ENCODE results near the gene MAML2.

Gene MAML2

GRCh38 chr11:96324912-96325311 is 18.1 kb downstream of the MAML2 start:
- no peak overlapping the region for H3K4me3 ChIP-seq (ENCODE audit: low read length)
- DNase-seq (ENCODE audit: low read depth): peak; percentile 90
- TF ChIP-seq, protein P1, sequence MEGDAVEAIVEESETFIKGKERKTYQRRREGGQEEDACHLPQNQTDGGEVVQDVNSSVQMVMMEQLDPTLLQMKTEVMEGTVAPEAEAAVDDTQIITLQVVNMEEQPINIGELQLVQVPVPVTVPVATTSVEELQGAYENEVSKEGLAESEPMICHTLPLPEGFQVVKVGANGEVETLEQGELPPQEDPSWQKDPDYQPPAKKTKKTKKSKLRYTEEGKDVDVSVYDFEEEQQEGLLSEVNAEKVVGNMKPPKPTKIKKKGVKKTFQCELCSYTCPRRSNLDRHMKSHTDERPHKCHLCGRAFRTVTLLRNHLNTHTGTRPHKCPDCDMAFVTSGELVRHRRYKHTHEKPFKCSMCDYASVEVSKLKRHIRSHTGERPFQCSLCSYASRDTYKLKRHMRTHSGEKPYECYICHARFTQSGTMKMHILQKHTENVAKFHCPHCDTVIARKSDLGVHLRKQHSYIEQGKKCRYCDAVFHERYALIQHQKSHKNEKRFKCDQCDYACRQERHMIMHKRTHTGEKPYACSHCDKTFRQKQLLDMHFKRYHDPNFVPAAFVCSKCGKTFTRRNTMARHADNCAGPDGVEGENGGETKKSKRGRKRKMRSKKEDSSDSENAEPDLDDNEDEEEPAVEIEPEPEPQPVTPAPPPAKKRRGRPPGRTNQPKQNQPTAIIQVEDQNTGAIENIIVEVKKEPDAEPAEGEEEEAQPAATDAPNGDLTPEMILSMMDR (conservative IDR thresholded peaks at IDR 0.05; ENCODE audit: low read length): no peak; the same call in 1 of the 2 replicates

GRCh38 chr11:96323642-96323985 is 19.4 kb downstream of the MAML2 start:
- TF ChIP-seq, protein P1 (conservative IDR thresholded peaks at IDR 0.05; ENCODE audit: low read length): no peak
- H3K4me3 ChIP-seq (ENCODE audit: low read length): no peak overlapping the region
- no peak for DNase-seq (ENCODE audit: low read depth)

- H3K4me3 ChIP-seq (ENCODE audit: low read length): no peak overlapping the region
- TF ChIP-seq, protein P1 (conservative IDR thresholded peaks at IDR 0.05; ENCODE audit: low read length): no peak
- DNase-seq (ENCODE audit: low read depth): no peak
Observed at GRCh38 chr11:96322775-96323641, 20.0 kb downstream of the MAML2 start.

- DNase-seq (ENCODE audit: low read depth): no peak
- no peak overlapping the region for H3K4me3 ChIP-seq (ENCODE audit: low read length)
- TF ChIP-seq, protein P1 (conservative IDR thresholded peaks at IDR 0.05; ENCODE audit: low read length): no peak
Observed at GRCh38 chr11:96321091-96321490, 21.9 kb downstream of the MAML2 start.

DNA sequence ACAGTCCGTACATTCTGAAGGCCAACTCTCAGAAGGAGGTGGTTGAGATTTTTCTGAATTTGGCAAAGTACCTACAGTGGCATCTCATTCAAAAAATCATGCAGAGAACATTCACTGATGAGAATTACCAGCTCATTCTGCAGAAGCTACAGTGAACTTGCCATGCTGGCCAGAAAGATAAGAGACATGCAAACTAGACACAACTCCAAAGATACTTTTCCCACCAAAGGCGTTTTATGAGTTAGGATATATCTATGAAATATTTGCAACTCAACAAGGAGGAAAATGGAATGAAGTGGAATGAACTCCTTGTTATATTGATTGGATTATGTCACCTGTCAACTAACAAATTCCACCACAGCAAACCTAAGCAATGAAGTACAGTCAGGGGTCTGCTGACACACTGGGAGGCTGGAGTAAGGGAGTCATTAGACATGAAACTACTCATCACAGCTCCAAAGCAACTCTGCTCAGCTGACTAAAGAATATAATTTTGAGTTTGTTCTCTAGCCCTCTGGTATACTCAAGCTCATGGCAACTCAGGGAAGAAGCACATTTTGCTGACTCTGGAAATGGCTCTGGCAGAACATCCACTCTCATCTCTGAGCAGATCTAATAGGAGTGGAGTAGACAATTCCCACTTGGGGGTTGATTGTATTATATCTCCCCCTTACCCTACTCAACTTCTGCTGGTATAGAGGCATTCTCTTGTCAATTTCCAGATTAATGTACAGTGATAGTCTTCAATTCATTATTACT is 22.9 kb downstream of the MAML2 start:
- H3K4me3 ChIP-seq (ENCODE audit: low read length): no peak overlapping the region
- TF ChIP-seq, protein P1 (conservative IDR thresholded peaks at IDR 0.05; ENCODE audit: low read length): no peak
- DNase-seq (ENCODE audit: low read depth): no peak

- no peak for DNase-seq (ENCODE audit: low read depth)
- TF ChIP-seq, protein P1 (conservative IDR thresholded peaks at IDR 0.05; ENCODE audit: low read length): no peak
- no peak overlapping the region for H3K4me3 ChIP-seq (ENCODE audit: low read length)
Observed at GRCh38 chr11:96318850-96319249, 24.1 kb downstream of the MAML2 start.

All from AG10803 (cell line).